ENCODE results near the gene PRRT3. TPM values are rescaled to one million over a fixed set of nuclear protein-coding genes. Genes with fewer than 3 reads are reported as not detected.

PRRT3 gene
- polyA plus RNA-seq (ENCODE audit: insufficient read length in 12 of 12): 1 to 10 TPM in 9 of 12 donors, under 1 TPM in 1, not detected in 2; 0.88 to 4.2 (median 1.8) TPM
- long read RNA-seq, donor 1: 0 reads
- long read RNA-seq, donor 2, partial matches to known transcripts: 0 of 21 reads
- long read RNA-seq, donor 2, other reads (novel, unspliced or antisense): 21 of 21 reads
- long read RNA-seq, donor 3: 0 reads
- long read RNA-seq, donor 4: 0 reads
- long read RNA-seq, donor 5, partial matches to known transcripts: 0 of 10 reads
- long read RNA-seq, donor 5, other reads (novel, unspliced or antisense): 8 of 10 reads
- long read RNA-seq, donor 6: 0 reads
- long read RNA-seq, donor 7, partial matches to known transcripts: 0 of 1 reads
- long read RNA-seq, donor 7, other reads (novel, unspliced or antisense): 0 of 1 reads
- long read RNA-seq, donor 8, partial matches to known transcripts: 0 of 9 reads
- long read RNA-seq, donor 8, other reads (novel, unspliced or antisense): 9 of 9 reads
- long read RNA-seq, donor 9: 0 reads
- long read RNA-seq, donor 10, partial matches to known transcripts: 0 of 12 reads
- long read RNA-seq, donor 10, other reads (novel, unspliced or antisense): 12 of 12 reads
- long read RNA-seq, donor 11: 0 reads

DNA sequence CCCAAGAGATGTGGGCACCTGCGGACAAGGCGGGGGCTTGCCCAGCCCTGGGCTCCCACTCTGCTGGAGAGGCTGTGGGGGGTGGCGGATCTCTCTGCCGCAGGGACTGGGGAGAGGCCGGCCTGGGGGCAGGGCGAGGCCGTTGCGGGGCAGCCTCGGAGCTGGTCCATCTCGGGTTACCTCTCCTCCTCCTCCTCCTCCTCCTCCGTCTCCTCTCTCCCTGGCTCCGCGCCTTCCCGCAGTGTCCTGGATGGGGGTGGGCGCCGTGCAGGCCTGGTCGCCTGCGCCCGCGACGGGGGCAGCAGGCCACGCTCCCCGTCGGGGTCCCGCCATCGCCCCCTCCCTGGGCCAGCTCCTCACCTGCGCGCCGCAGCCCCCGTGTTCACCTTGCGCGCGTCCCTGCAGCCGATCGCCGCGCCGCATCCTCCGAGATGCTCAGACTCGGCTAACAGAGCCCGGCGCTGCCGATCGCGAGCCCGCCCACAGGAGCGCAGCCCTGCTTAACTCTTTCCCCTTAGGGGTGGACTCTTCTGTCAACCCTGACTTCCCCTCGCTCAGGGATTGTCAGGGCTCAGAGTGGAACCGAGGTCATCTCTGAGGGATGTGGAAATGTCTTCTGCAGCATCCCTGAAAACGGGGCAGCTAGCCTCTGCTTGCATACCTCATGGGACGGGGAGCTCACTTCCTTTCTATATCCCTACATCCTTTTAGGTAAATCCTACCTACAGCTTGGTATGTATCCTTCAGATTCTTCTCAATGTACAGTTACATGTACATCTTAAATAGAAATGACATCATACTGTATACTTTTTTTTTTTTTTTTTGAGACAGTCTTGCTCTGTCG, at the start of gene PRRT3:
PRRT3 (minus strand) TSS at position 447 of the 844 bp plus-strand sequence. CDS start 2,293 bp downstream, outside the sequence.
- DNase-seq: no peak

DNA sequence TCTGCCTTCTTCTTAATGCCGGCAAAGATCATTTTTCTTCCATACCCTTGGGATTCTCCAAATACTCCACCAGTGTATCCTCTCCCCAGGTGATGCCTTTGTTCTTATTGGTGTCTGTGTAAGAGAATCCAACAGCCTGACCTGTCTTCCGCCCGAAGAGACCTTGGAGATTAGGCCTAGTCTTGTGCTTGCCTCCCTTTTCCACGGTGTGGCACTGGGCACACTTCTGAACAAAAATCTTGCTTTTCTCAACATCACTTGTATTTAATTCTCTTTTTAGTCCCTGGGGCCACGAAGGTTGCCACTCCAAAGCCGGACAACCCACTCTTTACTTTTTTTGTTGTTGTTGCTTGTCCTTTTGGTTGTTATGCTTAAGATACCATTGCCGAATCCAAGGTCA, 48.5 kb upstream of the PRRT3 start:
- DNase-seq: no peak

DNA sequence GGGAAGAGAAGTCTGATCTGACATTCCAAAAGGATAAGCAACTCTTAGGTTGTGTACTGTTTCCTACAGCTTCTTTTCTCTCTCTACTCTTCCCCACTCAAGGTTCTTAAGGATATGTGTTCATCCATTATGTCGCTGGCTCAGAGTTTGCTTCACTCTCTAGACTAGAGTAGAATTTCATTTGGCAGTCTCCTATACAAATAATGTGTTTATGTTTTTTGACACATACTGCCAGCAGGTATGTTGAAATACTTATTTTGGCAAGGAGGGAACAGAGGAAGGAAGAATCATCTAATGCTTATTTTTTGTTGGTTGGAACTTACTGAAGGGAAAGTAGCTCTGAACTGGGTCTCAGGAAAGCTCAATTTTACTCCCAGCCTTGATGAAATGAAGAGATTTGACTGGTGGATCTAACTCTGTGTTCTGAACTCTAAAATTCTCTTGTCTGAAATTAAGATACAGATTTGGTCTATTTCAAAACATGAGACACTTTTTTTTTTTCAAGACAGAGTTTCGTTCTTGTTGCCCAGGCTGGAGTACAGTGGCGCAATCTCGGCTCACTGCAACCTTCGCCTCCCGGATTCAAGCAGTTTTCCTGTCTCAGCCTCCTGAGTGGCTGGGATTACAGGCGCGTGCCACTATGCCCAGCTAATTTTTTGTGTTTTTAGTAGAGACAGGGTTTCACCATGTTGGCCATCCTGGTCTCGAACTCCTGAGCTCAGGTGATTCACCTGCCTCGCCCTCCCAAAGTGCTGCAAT, 42.1 kb upstream of the PRRT3 start:
- DNase-seq: no peak

DNA sequence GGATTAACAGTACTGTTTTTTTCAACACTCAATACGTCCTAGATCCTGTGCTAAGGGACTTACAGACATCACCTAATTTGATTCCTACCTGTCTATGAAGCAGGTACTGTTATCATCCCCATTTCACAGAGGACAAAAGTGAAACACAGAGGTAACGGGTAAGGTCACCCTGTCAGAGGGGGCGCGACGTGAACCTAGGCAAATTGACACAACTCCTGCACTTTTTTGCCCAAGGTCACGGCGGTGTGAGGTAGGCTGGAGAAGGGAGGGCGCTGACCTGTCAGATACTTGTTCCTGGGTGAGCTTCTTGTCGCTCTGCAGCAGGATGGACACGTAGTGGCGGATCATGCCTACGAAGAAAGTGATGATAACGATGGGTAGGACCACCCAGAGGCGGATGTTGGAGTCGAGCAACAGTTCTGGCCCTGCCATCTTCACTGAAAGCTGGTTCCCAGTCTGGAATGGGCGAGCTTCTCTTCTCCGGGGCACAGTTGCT, 34.1 kb upstream of the PRRT3 start:
- no peak for DNase-seq

DNA sequence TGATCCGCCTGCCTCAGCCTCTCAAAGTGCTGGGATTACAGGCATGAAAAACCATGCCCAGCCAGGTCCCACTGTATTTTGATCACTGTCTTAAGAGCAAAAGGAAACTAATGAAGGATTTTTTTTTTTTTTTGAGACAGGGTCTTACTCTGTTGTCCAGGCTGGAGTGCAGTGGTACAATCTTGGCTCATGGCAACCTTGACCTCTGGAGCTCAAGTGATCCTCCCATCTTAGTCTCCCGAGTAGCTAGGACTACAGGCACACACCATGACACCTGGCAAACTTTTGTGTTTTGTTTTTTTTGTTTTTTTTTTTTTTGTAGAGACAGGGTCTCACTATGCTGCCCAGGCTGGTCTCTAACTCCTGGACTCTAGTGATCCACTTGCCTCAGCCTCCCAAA, 28.0 kb upstream of the PRRT3 start:
- DNase-seq: no peak

DNA sequence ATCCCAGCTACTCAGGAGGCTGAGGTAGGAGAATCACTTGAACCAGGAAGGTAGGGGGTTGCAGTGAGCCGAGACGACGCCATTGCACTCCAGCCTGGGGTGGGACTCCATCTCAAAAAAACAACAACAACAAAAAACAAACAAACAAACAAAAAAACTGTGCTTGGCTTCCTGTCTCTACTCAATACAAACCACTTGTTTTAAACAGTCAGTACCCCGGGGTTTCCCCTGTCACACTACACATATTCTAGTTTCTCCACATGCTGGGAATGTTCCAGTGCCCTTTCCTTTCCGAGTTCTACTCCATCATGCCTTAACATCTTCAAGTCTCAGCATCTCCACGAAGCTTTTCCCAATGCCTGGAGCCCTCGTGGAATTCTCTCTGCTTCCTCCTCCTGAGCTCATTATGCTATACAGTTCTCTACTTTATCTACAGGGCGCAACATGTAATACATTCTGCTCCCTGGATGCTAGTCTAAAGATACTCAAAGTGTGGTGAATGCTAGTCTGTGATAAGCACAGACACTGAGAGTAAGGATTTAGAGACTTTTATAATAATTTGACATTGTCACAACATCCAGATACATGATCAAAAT, 26.6 kb upstream of the PRRT3 start:
- no peak for DNase-seq

DNA sequence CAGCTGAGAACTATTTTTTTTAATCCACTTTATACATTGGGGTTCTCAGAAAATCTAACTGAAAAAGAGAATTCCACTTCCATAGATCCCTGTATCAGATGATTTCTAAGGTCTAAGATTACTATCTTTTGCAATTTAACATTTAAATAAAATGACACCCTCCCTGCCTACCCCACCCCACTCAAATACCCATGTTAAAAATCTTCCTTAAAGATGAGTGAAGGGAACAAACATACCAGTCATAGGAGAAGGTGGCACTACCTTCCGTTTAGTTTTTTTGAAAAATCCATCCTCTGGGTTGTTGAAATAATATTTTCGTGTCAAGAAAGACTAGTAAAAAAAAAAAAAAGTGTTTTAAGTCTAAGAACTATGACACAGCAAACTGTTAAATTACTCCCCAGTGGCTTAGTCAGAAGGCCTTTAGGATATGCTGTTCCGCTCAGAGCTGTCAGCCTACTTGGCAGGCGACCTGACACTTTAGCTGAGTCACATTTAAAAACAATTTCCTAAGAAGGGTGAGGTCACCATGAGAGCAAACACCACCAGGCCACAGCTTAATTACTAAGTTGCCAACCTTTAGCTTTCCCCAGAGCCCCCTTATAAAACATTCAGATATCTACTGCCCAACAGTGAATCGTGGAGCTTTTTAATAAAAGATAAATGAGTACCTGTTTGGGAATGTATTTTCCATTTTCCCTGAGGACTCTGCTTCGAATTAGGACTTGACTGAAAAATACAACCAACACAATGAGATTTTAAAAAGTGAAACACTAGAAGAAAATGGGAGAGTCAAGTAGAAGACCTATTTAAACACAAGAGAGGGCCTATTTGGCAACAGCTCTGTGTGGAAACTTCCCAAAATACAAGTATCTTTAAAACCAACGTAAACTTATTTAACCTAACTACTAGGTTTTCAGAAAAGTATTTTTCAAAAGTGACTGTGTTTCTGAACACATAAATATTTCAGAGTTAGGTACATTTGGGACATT, 24.8 kb upstream of the PRRT3 start:
- DNase-seq: no peak

DNA sequence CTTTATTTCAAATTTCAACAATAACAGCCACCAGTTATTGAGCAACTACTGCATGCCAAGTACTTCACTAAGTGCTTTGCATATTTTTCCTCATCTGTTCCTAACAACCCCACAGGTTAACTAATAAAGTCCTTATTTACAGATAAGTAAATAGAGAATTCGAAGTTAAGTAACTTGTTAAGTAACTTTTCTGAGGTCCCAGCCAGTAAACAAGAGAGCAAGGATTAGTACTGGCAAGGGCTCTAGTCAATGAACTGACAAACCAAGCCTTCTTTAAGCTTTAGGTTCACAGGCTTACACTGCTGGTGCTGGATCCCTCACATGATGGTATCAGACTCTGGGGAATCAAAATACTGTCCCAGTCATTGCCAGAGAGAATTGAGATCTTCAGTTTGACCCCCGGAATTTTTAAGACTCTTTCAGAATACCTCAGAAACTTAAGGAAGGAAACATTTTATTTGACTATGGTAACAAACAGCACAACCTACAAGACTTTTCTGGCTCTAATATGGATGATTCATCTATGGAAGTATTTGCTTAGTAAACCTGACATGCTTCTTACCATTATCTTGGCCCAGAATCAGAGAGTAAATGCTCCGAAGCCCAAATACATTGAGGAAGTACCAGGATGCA, 17.9 kb upstream of the PRRT3 start:
- DNase-seq: no peak

DNA sequence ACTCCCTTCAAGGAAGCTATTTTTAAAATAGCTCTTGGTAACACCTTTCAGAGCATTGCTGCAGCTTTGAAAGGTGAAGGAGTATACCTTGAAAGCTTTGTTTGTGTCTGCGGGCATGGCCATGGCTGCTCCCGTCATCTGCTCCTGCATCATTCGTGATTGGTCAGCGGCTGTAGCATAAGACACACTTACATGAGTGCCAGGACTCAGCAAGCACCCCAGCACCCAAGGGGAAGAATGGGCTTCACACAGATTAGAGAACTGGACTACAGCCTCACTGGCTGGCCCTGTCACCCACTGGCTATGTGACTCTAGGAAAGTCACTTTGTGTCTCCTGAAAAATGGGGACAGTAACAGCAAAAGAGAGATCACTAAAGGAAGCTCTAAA, 17.4 kb upstream of the PRRT3 start:
- no peak for DNase-seq

DNA sequence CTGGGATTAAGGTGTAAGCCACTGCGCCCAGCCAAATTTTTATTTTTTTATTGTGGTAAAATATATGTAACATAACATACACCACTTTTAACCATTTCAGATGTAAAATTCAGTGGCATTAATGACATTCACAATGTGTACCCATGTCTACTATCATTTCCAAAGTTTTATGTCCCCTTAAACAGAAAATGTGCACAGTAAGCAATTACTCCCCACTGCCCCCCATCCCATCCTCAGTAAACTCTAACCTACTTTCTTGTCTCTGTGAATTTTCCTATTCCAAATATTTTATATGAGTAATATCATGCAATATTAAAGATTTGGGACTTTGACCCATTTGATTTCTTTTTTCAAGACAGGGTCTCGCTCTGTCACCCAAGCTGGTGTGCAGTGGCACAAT, 14.6 kb upstream of the PRRT3 start:
- no peak for DNase-seq

DNA sequence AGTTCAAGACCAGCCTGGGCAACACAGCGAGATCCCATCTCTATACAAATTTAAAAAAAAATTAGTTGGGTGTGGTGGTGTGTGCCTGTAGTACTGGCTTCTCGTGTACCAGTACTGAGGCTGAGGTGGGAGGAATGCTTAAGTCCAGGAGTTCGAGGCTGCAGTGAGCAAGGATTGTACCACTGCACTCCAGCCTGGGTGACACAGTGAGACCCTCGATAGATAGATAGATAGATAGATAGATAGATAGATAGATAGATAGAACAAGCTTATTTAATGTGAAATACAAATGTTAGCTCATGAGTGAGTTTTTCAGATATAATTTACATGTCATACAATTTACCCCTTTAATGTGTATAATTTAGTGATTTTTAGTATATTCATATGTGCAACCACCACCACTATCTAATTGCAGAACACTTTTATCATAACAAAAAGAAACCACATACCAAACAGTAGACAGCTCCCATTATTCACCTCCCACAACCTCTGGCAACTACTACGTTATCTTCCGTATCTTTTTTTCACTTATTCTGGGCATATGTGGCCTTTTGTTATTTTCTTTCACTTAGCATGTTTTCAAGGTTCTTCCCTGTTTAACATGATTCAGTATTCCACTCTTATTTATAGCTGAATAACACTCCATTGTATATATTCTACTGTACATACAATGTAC, 13.1 kb upstream of the PRRT3 start:
- DNase-seq: no peak

DNA sequence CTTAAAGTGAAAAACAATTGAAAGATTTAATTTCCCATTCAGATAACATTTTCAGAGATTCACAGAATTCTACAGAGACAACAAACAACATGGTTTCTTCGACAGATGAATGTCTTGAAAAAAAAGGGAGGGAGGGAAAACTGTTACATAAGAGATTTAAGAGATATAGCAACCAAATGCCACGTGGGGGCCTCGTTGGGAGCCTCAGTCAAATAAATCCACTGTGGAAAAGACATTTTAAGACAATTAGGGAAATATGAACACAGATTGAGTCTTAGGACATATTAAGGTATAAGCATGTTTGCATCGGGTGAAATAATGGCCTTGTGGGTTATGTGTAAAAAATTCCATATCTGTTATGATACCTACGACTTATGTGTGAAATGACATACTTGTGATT, 5.0 kb upstream of the PRRT3 start:
- DNase-seq: no peak

DNA sequence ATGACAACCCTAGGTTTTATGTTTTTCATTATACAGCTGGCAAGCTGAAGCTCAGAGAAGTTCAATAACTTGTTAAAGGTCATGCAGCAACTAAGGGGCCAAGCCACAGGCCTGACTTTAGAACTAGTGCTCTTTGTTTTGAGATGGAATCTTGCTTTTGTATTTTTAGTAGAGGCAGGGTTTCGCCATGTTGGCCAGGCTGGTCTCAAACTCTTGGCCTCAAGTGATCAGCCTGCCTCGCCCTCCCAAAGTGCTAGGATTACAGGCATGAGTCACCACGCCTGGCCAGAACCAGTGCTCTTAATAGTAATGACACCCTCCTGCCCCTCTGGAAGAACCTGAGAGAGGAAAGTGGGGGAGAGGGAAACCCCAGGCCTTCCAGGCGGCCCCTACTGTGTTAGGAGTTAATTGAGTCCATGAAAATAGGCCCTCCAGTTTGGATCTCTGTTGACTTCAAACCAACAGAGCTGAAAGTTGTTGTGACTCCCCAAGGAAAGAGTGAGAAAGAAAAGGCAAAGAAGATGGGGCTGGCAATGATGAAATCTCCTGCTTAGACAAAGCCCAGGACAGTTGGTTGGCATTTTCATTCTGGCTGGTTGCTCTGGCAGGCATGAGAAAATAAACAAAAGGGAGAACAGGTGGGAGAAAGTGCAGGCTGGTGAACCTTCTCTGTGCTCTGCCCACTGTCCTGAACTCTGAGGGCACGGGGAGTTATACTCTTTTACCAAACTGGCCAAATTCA, 3.6 kb upstream of the PRRT3 start:
- DNase-seq: no peak

DNA sequence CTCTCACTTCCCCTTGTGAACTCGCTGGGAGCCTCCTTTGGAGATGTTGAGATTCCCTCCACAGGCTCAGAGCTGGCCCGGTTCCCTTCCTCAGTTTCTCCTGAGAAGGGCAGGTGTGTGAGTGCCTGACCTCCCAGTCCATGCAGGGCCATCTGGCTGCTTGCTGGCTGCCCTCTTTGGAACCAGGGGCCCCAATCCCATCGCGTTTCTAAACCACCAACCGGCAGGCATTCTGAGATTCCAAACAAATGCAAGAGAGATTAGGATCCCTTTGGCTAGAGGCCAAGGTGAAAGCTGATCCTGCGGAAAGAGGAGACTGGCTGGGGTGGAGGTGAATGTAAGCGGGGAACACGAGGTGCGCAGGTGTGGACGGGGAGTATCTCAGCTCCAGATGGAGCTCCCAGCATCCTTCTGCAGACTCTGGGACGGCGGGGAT, 2.9 kb upstream of the PRRT3 start:
- DNase-seq: no peak

DNA sequence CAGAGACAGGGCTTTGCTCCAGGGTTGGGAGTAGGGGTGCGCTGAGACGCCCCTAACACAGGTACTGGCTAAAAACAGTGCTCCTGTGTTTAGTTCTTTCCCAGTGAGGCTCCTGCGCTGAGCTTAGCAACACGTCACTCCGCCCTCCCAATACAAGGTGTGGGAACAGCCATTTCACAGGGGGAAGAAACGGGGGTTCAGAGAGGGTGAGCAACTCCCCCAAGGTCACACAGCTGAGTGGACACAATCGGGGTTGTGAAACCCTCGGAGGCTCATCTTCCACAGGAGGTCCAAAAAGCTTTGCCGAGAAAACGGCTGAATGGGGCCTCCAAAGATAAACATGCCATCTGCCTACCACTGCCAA, 628 bp downstream of the PRRT3 start:
- no peak for DNase-seq

DNA sequence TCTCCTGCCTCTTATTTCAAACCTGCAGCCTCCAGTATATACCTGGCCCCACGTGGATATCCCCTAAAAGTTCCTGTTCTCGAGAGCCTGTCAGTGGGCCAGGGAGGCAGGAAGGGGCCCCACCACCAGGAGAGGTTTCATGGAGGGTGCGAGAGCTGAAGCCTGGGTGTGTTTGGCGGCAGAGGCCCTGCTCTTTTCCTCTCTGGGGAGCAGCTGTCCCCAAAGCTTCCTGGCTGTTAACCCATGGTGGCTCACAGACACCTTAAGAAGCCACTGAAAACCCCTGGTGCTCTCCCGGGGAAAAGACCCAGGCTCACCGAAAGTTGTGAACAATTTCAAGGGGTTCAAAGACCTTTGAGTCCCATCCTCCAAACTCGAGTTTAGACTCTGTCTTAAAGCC, 1.1 kb downstream of the PRRT3 start:
- no peak for DNase-seq

DNA sequence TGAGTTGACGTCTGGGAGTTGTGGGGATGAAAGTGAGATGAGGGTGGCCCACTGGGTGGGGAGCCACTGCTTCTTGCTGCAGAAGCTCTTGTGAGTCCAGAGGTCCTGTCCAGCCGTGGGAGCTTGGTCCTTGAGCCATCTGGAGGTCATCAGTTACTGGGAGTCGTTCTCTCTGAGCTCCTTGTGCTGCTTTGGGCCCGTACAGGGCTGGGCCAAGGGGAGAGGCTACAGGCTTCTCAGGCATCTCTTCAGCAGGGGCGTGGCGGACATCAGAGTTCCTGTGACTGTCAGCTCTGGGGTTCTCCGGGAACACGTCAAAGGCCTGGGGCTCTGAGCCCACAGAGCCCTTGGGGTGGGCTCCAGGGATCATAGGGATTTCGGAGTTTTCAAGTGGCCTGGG, 2.6 kb downstream of the PRRT3 start:
- no peak for DNase-seq

DNA sequence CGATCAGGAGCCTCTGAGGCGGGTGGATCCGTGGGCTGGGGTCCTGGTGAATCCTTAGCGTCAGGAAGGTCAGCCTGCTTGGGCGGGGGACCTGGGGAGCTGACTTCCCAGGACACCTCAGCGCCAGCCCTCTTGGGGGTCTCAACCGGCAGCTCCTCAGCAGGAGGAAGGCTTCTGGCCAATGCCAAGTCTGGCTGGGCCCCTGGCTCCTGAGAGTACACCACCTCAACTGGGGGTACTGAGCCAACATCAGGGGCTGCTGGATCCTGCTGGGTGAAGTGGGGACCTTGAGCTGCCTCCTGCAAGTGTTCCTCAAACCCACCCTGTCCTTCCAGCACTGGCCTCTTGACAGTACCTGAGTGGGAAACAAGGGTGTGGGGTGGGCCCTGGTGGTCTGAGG, 3.1 kb downstream of the PRRT3 start:
- DNase-seq: no peak
